Endothelial cell (in vitro differentiated cells): ENCODE data around the gene CNIH4. TPM values are rescaled to one million over a fixed set of nuclear protein-coding genes. Genes with fewer than 3 reads are reported as not detected.
A peak's percentile ranks its signal among the peaks of the same experiment; 100 is the strongest.

Source experiments
- DNase-seq: peaks from one replicate; pipeline ENCODE4 v3.0.0; 2021; ENCODE audit warnings: low spot score
- H3K27ac Mint-ChIP-seq: one replicate; pipeline ENCODE4 v1.8.0; 2021; ENCODE audit warnings: mixed read lengths, inconsistent platforms; ENCODE audit not compliant: unreplicated experiment
- H3K27me3 Mint-ChIP-seq: one replicate; pipeline ENCODE4 v1.8.0; 2021; ENCODE audit warnings: mild to moderate bottlenecking, moderate library complexity, mixed read lengths, inconsistent platforms; ENCODE audit not compliant: unreplicated experiment
- H3K36me3 Mint-ChIP-seq: one replicate; pipeline ENCODE4 v1.8.0; 2021; ENCODE audit warnings: mild to moderate bottlenecking, low read depth, mixed read lengths, inconsistent platforms; ENCODE audit not compliant: unreplicated experiment
- H3K4me1 Mint-ChIP-seq: one replicate; pipeline ENCODE4 v1.8.0; 2021; ENCODE audit warnings: mild to moderate bottlenecking, mixed read lengths, inconsistent platforms; ENCODE audit not compliant: unreplicated experiment
- H3K4me3 Mint-ChIP-seq: one replicate; pipeline ENCODE4 v1.8.0; 2021; ENCODE audit warnings: mild to moderate bottlenecking, mixed read lengths, inconsistent platforms; ENCODE audit not compliant: unreplicated experiment
- H3K9me3 Mint-ChIP-seq: one replicate; pipeline ENCODE4 v1.8.0; 2021; ENCODE audit warnings: mixed read lengths, inconsistent platforms; ENCODE audit not compliant: unreplicated experiment
- total RNA-seq: library from RNA; stranded (reverse); fragmentation: NEBNext Ultra II Directional; extraction: Animal tissue kit (Norgen Biotek cat#: 25700); gene quantifications from one replicate; pipeline ENCODE4 v1.2.1, GENCODE V29; 2021; ENCODE audit not compliant: unreplicated experiment
- TF ChIP-seq, protein P1 (sequence below): fragments of 200-600 bp; sonication (generic); IDR thresholded peaks from one replicate; pipeline ENCODE4 v1.5.0; 2021; ENCODE audit warnings: antibody characterized with exemption; ENCODE audit not compliant: unreplicated experiment

CNIH4 gene
- total RNA-seq, 1 donor from 2014 or later, result 59.9 TPM

DNA sequence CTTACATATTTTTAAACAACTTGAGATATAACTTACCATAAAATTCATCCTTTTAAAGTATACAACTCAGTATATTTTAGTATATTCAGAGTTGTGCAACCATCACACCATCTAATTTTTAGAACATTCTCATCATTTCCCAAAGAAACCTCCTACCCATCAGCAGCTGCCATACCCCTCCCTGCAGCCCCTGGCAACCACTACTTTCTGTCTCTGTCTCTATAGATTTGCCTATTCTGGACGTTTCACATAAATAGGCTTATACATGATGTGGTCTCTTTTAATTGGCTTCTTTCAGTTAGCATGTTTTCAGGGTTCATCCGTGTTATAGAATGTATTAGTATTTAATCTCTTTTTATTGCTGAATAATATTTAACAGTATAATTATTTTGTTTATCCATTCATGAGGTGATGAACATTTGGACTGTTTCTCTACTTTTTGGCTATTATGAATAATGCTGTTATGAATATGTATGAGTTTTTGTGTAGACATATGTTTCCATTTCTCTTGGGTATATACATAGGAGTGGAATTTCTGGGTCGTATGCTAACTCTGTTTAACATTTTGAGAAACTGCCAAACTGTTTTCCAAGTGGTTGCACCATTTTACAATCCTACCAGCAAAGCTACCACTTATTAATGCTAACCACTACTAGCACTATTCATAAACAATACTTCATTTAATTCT is 48.4 kb downstream of the CNIH4 start:
- Mint-ChIP-seq H3K4me1 (no peaks in the 10 kb centered on the region), H3K9me3 (no peaks in the 10 kb centered on the region), H3K4me3 (no peak overlapping the region), H3K27ac (no peak overlapping the region), H3K27me3 (no peaks in the 10 kb centered on the region), H3K36me3 (peaks cover 20% of the 10 kb centered on the region)
- TF ChIP-seq, protein P1, sequence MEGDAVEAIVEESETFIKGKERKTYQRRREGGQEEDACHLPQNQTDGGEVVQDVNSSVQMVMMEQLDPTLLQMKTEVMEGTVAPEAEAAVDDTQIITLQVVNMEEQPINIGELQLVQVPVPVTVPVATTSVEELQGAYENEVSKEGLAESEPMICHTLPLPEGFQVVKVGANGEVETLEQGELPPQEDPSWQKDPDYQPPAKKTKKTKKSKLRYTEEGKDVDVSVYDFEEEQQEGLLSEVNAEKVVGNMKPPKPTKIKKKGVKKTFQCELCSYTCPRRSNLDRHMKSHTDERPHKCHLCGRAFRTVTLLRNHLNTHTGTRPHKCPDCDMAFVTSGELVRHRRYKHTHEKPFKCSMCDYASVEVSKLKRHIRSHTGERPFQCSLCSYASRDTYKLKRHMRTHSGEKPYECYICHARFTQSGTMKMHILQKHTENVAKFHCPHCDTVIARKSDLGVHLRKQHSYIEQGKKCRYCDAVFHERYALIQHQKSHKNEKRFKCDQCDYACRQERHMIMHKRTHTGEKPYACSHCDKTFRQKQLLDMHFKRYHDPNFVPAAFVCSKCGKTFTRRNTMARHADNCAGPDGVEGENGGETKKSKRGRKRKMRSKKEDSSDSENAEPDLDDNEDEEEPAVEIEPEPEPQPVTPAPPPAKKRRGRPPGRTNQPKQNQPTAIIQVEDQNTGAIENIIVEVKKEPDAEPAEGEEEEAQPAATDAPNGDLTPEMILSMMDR, result no peak
- no peak for DNase-seq

DNA sequence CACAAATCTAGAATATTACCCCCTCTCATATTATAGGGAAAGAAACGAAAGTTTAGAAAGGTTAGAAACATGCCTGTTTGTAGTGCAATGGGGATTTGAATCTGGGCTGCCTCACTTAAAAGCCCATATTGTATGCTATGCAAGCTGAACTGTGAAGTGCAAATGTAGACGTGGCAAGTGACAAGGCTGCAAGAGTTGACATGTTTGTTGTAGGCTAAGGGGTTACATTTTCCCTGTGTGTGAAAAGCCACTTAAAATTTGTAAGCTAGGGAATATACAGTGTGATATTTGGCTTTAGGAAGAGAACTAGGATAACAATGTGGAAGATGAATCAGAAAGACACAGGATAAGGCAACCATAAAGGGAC is 48.9 kb downstream of the CNIH4 start:
- H3K27me3 Mint-ChIP-seq, result no peaks in the 10 kb centered on the region
- peaks cover 20% of the 10 kb centered on the region for H3K36me3 Mint-ChIP-seq
- no peaks in the 10 kb centered on the region for H3K9me3 Mint-ChIP-seq
- DNase-seq, result no peak
- no peak overlapping the region for H3K27ac Mint-ChIP-seq
- TF ChIP-seq, protein P1, result no peak
- H3K4me1 Mint-ChIP-seq, result no peaks in the 10 kb centered on the region
- no peak overlapping the region for H3K4me3 Mint-ChIP-seq

DNA sequence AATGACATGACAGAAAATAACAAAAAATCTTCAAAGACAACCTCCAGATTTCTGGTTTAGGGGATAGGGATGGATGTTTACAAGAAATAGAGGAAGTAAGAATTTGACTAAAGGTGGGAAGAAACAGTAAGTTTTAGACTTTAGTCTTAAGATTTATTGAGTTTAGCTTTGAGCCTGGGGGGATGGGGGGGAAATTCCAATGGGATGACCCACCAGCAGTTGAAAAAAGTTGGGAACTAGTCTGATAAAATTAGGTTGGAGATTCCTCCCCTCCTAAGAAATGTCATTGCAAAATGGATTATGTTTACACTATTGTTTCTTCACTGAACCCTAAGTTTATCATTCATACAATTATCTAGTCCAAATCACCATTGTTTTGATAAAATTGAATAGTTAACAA is 49.5 kb downstream of the CNIH4 start:
- Mint-ChIP-seq H3K4me1 (no peaks in the 10 kb centered on the region), H3K4me3 (no peak overlapping the region), H3K27me3 (no peaks in the 10 kb centered on the region), H3K36me3 (peaks cover 24% of the 10 kb centered on the region), H3K27ac (peak overlapping the region; percentile 17), H3K9me3 (no peaks in the 10 kb centered on the region)
- no peak for DNase-seq
- TF ChIP-seq, protein P1, result no peak

DNA sequence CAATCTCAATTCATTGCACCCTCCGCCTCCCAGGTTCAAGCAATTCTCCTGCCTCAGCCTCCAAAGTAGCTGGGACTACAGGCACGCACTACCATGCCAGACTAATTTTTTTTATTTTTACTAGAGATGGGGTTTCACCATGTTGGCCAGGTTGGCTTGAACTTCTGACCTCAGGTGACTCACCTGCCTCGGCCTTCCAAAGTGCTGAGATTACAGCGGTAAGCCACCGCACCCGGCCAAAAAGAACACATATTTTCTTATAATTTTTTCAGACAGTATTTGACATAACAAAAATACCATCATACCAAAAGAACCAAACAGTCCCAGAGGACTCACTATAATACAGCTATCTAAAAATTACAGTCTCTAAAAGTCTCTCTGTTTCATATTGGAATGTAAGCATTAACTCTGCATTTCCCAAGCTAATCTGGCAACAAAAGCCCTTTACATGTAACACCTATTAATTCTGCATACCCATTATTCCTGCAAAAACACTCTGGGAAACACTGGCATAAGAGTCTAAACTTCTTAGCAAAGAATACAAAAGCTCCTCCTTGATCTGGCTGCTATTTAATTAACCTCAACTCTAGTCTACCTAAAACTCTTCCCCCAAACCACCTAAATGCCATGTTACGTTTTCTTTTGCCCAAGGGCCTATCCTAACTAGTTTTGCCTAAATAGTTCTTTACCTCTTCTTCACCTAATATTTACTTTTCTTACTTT is 51.1 kb downstream of the CNIH4 start:
- Mint-ChIP-seq H3K36me3 (peaks cover 29% of the 10 kb centered on the region), H3K27me3 (no peaks in the 10 kb centered on the region), H3K4me1 (no peaks in the 10 kb centered on the region), H3K4me3 (no peak overlapping the region), H3K9me3 (no peaks in the 10 kb centered on the region), H3K27ac (no peak overlapping the region)
- TF ChIP-seq, protein P1, result no peak
- DNase-seq, result no peak

DNA sequence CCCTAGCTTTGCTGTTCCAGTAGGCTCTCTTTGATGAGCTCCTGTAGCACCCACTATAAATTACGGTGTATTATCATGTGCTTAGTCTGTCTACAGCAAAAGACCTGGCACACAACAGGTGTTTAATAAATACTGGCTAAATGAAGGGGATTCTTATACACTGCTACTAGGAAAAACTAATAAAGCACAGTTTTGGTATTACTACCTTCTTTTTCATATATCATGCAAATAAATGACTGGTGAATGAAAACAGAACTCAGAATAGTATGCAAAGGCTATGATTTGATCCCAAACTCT is 51.6 kb downstream of the CNIH4 start:
- Mint-ChIP-seq H3K9me3 (no peaks in the 10 kb centered on the region), H3K27ac (no peak overlapping the region), H3K4me1 (no peaks in the 10 kb centered on the region), H3K4me3 (no peak overlapping the region), H3K27me3 (no peaks in the 10 kb centered on the region), H3K36me3 (peaks cover 29% of the 10 kb centered on the region)
- TF ChIP-seq, protein P1, result no peak
- no peak for DNase-seq
